IPS-20b (cell line): ENCODE results near the gene SFTA2.
"Not testable (repeated sequence)": the region's sequence is repeated elsewhere in the genome, so short reads cannot be mapped to it uniquely, and the experiment has no call there.

Experiments used
- H3K27ac ChIP-seq: one replicate; pipeline ENCODE4 v1.5.1; 2013; ENCODE audit warnings: low read length
- H3K27me3 ChIP-seq: 2 replicates; pipeline ENCODE4 v1.6.1; 2013; ENCODE audit warnings: mild to moderate bottlenecking, low read length, inconsistent platforms; ENCODE audit not compliant: insufficient read depth
- H3K36me3 ChIP-seq: 2 replicates; pipeline ENCODE4 v1.6.1; 2013; ENCODE audit warnings: low read depth, mild to moderate bottlenecking, inconsistent platforms, low read length, moderate library complexity; ENCODE audit not compliant: insufficient read depth
- H3K4me1 ChIP-seq: 2 replicates; pipeline ENCODE4 v1.6.1; 2013; ENCODE audit warnings: mild to moderate bottlenecking, control low read depth, inconsistent platforms, low read length, moderate library complexity; ENCODE audit not compliant: insufficient read depth
- H3K4me3 ChIP-seq: 2 replicates; pipeline ENCODE4 v1.5.1; 2013; ENCODE audit warnings: mild to moderate bottlenecking, low read length, inconsistent platforms
- H3K9ac ChIP-seq: 2 replicates; pipeline ENCODE4 v1.6.1; 2013; ENCODE audit warnings: low read depth, mild to moderate bottlenecking, inconsistent platforms, low read length, moderate library complexity
- H3K9me3 ChIP-seq: 2 replicates; pipeline ENCODE4 v1.6.1; 2013; ENCODE audit warnings: mild to moderate bottlenecking, low read depth, low read length, inconsistent platforms; ENCODE audit not compliant: insufficient read depth

The SFTA2 gene

DNA sequence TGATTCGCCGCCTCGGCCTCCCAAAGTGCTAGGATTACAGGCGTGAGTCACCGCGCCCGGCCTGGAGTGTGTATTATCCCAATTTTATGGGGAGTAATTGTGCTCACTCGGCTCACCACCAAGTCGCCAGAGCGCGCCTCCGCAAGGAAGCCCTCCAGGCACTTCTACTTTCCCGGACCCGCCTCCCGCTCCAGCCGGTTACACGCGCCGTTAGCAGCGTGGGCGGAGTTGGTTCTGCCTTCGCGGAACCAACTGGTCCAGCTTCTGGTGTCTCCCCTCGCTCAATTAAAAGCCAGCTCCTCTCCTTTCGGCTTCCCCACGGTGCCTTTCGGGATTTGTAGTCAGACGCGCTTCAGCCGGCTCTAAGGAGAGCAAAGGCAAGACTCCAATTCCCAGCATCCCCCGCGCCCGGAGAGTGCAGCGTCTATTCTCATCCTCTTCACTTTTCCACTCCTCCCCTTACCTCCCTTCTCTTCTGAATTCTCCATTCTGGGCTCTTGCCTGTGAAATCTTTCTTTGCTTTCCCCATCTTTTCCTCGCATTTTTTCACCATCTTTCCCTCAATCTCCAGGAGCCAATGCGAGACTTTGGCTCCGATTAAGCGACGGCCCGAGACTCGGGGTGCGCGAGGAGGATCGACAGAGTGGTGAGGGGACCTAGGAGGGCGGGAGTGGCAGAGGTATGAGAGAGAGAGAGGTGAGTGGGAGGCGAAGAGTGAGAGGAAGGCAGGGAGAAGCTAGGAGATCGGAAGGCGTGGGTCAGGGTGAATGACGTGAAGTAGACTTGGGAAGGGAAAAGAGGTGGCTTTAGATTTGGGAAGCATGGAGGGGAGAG, 24.0 kb downstream of the SFTA2 start, which contains the start of gene GTF2H4:
Gene GTF2H4, plus strand, starts transcription at position 450 of the 834 bp plus-strand sequence.
- peaks cover 36% of the 10 kb centered on the region for H3K36me3 ChIP-seq
- H3K4me1 ChIP-seq, result peaks cover 5% of the 10 kb centered on the region; the same call in 1 of the 2 replicates
- H3K4me3 ChIP-seq, result peak within 1 kb of the TSS; percentile 93
- no peak within 1 kb of the TSS for H3K27ac ChIP-seq
- peak within 1 kb of the TSS; percentile 95 for H3K9ac ChIP-seq
- H3K27me3 ChIP-seq, result no peaks in the 10 kb centered on the region
- H3K9me3 ChIP-seq, result no peaks in the 10 kb centered on the region

DNA sequence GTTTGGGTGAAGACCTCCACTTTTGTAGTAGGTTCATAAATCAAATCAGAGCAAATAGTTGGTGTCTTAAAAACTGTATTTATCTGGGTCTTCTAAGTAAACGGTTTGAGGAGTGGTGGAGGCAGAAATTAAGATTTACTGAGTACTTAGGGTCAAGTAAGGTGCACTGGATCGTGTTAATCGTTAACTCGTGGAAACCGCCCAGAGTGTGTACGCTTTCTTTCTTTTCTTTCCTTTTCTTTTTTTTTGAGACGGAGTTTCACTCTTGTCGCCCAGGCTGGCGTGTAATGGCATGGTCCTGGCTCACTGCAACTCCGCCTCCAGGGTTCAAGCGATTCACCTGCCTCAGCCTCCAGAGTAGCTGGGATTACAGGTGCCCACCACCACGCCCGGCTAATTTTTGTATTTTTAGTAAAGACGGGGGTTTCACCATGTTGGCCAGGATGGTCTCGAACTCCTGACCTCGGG, 24.6 kb downstream of the SFTA2 start:
- peaks cover 29% of the 10 kb centered on the region for H3K36me3 ChIP-seq
- not testable (repeated sequence) for H3K4me1 ChIP-seq, H3K27ac ChIP-seq, H3K27me3 ChIP-seq, H3K9me3 ChIP-seq
- H3K9ac ChIP-seq, result peak overlapping the region; percentile 95; the same call in 1 of the 2 replicates
- H3K4me3 ChIP-seq, result peak overlapping the region; percentile 93; the same call in 1 of the 2 replicates

DNA sequence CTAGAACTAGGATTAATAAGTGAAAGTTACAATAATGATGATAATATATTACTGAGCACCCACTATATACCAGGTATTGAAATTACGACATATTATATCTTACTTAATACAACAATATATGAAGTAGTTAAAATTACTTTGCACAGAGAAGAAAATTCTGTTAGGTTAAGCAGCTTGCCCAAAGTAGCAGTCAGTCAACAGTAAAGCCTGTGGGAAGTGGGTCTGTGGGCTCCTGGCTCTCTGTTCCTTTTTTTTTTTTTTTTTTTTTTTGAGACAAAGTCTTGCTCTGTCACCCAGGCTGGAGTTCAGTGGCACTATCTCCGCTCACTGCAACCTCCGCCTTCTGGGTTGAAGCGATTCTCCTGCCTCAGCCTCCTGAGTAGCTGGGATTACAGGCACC, 28.7 kb downstream of the SFTA2 start:
- H3K27ac ChIP-seq, result no peak overlapping the region
- no peaks in the 10 kb centered on the region for H3K27me3 ChIP-seq
- no peaks in the 10 kb centered on the region for H3K9me3 ChIP-seq
- no peaks in the 10 kb centered on the region for H3K4me1 ChIP-seq
- H3K9ac ChIP-seq, result no peak overlapping the region
- peaks cover 20% of the 10 kb centered on the region for H3K36me3 ChIP-seq
- H3K4me3 ChIP-seq, result no peak overlapping the region

DNA sequence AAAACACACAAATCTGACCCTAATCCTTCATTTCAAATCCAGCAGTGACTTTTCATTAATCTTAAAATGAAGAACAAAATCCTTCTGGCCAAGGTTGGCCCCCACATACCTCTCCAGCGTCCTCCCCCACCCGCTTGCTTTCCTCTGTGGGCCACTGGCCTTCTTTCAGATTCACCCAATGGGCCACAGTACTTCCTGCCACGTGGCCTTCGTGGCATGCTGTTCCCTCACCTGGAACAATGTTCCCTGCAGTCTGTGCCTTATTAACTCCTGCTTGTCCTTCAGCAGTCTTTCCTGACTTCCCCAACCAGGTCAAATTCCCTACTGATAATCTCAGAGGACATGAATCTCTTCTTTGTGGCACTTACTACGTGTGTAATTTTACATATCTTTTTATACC, 29.3 kb downstream of the SFTA2 start:
- no peaks in the 10 kb centered on the region for H3K27me3 ChIP-seq
- no peaks in the 10 kb centered on the region for H3K4me1 ChIP-seq
- H3K36me3 ChIP-seq, result peaks cover 26% of the 10 kb centered on the region
- H3K9ac ChIP-seq, result no peak overlapping the region
- H3K9me3 ChIP-seq, result no peaks in the 10 kb centered on the region
- no peak overlapping the region for H3K27ac ChIP-seq
- no peak overlapping the region for H3K4me3 ChIP-seq

DNA sequence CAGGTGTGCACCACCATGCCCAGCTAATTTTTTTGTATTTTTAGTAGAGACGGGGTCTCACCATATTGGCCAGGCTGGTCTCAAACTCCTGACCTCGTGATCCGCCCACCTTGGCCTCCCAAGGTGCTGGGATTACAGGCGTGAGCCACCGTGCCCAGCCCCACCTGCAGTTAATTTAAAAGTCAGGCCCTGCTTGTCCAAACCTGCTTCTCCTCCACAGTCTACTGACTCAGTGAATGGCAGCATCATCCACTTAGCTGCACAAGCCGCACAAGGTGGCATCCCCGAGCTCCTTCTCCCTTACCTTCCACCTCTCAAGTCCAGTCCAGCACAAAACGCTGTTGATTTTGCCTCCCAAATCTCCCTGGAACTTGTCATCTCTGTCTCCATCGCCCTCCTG, 29.8 kb downstream of the SFTA2 start:
- not testable (repeated sequence) for H3K4me1 ChIP-seq, H3K27me3 ChIP-seq, H3K27ac ChIP-seq, H3K9me3 ChIP-seq, H3K9ac ChIP-seq, H3K4me3 ChIP-seq
- H3K36me3 ChIP-seq, result peaks cover 31% of the 10 kb centered on the region

DNA sequence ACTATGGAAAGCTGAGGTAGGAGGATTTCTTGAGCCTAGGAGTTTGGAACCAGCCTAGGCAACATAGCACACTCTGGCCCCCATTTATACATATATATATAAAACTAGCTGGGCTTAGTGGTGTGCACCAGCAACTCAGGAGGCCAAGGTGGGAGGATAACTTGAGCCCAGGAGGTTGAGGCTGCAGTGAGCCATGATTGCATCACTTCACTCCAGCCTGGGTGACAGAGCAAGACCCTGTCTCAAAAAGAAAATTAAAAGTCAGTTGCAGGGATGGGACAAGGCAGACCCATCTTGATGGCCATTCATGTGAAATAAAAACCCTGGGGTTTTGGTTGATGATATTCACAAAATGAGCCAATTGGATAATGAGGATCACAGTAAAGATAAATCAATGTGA, 30.5 kb downstream of the SFTA2 start:
- Histone ChIP-seq H3K9me3 (no peaks in the 10 kb centered on the region), H3K9ac (no peak overlapping the region), H3K36me3 (peaks cover 38% of the 10 kb centered on the region), H3K27ac (no peak overlapping the region), H3K4me3 (no peak overlapping the region), H3K4me1 (no peaks in the 10 kb centered on the region), H3K27me3 (no peaks in the 10 kb centered on the region)

DNA sequence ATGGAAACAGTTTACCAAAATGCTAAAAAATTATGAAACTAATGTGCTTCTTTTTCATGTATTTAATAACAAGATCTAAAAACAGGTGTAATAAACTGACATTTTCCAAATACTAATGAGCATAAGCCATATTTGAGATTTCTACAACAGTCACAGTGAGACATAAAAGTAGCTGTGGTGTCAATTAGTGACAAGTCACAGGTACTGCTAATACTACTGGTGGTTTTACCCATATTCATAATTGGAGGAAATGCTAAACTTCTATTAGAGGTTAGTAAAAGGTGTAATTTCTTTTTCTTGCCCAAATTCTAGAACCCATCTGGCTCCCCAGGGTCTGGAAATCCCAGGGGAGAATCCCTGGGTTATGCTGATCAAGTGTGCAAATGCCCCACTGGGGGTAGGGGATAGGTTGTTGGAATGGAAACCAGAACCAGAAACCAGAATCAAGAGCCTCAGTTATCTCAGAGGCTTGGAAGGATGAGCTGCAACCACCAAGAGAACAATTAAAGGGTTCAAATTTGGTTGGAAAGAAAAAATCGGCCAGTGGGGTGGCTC, 31.0 kb downstream of the SFTA2 start:
- Histone ChIP-seq H3K9ac (no peak overlapping the region), H3K4me1 (no peaks in the 10 kb centered on the region), H3K27me3 (no peaks in the 10 kb centered on the region), H3K4me3 (no peak overlapping the region), H3K27ac (no peak overlapping the region), H3K36me3 (peaks cover 43% of the 10 kb centered on the region), H3K9me3 (no peaks in the 10 kb centered on the region)

DNA sequence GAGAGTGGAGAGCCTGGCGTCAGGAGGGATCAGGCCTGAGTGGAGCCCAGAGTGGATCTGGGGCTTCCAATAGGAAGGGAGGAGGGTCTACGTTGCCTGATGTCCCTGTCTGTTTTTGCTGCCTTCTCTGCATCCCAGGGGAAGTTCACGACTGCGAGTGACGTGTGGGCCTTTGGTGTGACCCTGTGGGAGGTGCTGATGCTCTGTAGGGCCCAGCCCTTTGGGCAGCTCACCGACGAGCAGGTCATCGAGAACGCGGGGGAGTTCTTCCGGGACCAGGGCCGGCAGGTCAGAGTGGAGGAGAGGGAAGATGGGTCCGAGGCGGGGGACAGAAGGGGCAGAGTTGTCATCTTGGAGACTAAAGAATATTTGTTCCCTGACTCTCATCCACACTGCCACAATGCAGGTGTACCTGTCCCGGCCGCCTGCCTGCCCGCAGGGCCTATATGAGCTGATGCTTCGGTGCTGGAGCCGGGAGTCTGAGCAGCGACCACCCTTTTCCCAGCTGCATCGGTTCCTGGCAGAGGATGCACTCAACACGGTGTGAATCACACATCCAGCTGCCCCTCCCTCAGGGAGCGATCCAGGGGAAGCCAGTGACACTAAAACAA, 33.1 kb downstream of the SFTA2 start:
- Histone ChIP-seq H3K27ac (no peak overlapping the region), H3K36me3 (peaks cover 64% of the 10 kb centered on the region), H3K9ac (no peak overlapping the region), H3K4me1 (no peaks in the 10 kb centered on the region), H3K9me3 (no peaks in the 10 kb centered on the region), H3K27me3 (no peaks in the 10 kb centered on the region), H3K4me3 (no peak overlapping the region)

DNA sequence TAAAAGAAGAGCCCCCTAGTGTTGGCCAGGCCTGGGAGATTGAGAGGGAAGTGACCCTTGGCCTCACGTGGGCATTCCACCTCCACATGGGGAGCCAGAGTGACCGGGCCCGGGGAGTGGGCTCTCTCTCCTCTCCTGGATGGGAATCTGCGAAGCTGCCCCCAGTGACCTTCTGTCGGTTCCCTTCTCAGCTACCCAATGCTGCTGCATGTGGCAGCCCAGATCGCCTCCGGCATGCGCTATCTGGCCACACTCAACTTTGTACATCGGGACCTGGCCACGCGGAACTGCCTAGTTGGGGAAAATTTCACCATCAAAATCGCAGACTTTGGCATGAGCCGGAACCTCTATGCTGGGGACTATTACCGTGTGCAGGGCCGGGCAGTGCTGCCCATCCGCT, 34.1 kb downstream of the SFTA2 start:
- no peaks in the 10 kb centered on the region for H3K4me1 ChIP-seq
- H3K4me3 ChIP-seq, result no peak overlapping the region
- no peak overlapping the region for H3K9ac ChIP-seq
- H3K36me3 ChIP-seq, result peaks cover 73% of the 10 kb centered on the region
- no peaks in the 10 kb centered on the region for H3K9me3 ChIP-seq
- no peak overlapping the region for H3K27ac ChIP-seq
- H3K27me3 ChIP-seq, result no peaks in the 10 kb centered on the region

DNA sequence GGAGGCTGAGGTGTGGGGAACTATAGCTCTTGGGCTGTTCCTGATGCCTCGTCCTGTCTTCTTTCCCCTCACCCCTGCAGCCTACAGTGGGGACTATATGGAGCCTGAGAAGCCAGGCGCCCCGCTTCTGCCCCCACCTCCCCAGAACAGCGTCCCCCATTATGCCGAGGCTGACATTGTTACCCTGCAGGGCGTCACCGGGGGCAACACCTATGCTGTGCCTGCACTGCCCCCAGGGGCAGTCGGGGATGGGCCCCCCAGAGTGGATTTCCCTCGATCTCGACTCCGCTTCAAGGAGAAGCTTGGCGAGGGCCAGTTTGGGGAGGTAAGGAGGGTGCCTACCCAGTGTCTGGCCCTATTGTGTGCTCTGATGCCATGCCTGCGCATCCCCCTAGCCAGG, 35.4 kb downstream of the SFTA2 start:
- H3K4me1 ChIP-seq, result 0 out of 2 replicates have a peak, but pooled peaks cover 4% of the 10 kb centered on the region
- no peaks in the 10 kb centered on the region for H3K9me3 ChIP-seq
- peaks cover 87% of the 10 kb centered on the region for H3K36me3 ChIP-seq
- no peak overlapping the region for H3K4me3 ChIP-seq
- H3K9ac ChIP-seq, result no peak overlapping the region
- no peaks in the 10 kb centered on the region for H3K27me3 ChIP-seq
- H3K27ac ChIP-seq, result no peak overlapping the region

DNA sequence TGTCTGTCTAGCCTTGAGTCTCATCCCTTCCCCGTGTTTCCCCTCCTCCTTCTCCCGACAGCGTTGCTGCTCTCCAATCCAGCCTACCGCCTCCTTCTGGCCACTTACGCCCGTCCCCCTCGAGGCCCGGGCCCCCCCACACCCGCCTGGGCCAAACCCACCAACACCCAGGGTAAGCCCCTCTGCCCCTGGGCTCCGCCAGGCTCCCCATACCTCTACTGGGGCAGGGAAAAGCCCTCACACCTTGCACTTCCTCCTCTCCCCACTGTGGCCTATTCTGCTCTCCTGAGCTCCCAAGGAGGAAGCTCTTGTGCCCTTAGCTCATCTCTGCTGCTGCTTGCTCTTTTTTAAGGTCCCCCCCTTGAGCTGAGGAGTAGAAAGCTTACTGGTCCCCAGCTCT, 36.6 kb downstream of the SFTA2 start:
- Histone ChIP-seq H3K9me3 (no peaks in the 10 kb centered on the region), H3K36me3 (peaks cover 99% of the 10 kb centered on the region), H3K9ac (no peak overlapping the region), H3K4me1 (0 out of 2 replicates have a peak, but pooled peaks cover 4% of the 10 kb centered on the region), H3K27me3 (no peaks in the 10 kb centered on the region), H3K4me3 (no peak overlapping the region), H3K27ac (no peak overlapping the region)

DNA sequence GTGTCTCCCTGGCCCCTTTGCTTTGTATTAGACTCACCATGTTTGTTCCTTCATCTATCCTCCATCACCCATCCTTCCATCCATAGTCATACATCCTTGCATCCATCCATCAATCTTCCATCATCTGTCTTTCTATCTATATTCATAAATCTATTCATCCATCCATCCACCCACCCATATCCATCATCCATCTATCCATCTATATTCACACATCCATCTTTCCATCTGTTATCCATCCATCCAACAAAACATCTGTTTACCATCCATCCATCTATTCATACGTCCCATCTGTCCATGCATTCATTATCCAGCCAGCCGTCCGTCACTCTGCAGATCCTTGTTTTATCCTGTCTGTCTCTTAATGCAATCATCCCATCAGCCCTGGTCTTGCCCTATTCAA, 37.0 kb downstream of the SFTA2 start:
- H3K27me3 ChIP-seq, result no peaks in the 10 kb centered on the region
- no peak overlapping the region for H3K4me3 ChIP-seq
- H3K27ac ChIP-seq, result no peak overlapping the region
- no peak overlapping the region for H3K9ac ChIP-seq
- no peaks in the 10 kb centered on the region for H3K9me3 ChIP-seq
- H3K36me3 ChIP-seq, result peaks cover 99% of the 10 kb centered on the region
- 0 out of 2 replicates have a peak, but pooled peaks cover 4% of the 10 kb centered on the region for H3K4me1 ChIP-seq
